ENCODE results near the gene NME2. TPM values are rescaled to one million over a fixed set of nuclear protein-coding genes. Genes with fewer than 3 reads are reported as not detected.

Gene NME2
- polyA plus RNA-seq, 1 donor from 2014 or later = 127 TPM

DNA sequence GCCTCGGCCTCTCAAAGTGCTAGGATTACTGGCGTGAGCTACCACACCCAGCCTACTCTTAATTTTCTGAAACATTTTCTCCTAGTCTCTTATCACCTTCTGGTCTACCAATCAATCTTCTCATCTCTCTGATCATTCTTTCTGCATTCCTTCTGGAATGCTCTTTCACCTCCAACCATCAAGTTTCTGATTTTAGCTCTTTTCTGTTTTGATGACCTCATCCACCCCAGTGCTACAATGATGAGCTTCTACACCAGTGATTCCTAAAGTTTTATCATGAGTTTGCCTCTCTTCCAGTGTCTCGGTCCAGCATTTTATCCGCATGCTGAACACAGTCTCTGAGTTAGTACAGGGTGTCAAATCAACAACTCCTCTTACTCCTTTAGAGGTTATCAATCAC is 31.5 kb downstream of the NME2 start:
- Histone ChIP-seq H4K20me1 (ENCODE audit: insufficient read depth) (no peaks in the 10 kb centered on the region), H3K36me3 (ENCODE audit: insufficient read depth, low read length) (peaks cover 12% of the 10 kb centered on the region)
- TF ChIP-seq TAF1 (IDR thresholded peaks at IDR 0.05; ENCODE audit: low read depth) = no peak
- TF ChIP-seq, protein P1, sequence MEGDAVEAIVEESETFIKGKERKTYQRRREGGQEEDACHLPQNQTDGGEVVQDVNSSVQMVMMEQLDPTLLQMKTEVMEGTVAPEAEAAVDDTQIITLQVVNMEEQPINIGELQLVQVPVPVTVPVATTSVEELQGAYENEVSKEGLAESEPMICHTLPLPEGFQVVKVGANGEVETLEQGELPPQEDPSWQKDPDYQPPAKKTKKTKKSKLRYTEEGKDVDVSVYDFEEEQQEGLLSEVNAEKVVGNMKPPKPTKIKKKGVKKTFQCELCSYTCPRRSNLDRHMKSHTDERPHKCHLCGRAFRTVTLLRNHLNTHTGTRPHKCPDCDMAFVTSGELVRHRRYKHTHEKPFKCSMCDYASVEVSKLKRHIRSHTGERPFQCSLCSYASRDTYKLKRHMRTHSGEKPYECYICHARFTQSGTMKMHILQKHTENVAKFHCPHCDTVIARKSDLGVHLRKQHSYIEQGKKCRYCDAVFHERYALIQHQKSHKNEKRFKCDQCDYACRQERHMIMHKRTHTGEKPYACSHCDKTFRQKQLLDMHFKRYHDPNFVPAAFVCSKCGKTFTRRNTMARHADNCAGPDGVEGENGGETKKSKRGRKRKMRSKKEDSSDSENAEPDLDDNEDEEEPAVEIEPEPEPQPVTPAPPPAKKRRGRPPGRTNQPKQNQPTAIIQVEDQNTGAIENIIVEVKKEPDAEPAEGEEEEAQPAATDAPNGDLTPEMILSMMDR (IDR thresholded peaks at IDR 0.05; ENCODE audit: poor library complexity, severe bottlenecking) = no peak
- no peak for TF ChIP-seq EZH2 (IDR thresholded peaks at IDR 0.05; ENCODE audit: borderline replicate concordance, insufficient read depth, low read length, poor library complexity, severe bottlenecking)
- TF ChIP-seq, protein P2, sequence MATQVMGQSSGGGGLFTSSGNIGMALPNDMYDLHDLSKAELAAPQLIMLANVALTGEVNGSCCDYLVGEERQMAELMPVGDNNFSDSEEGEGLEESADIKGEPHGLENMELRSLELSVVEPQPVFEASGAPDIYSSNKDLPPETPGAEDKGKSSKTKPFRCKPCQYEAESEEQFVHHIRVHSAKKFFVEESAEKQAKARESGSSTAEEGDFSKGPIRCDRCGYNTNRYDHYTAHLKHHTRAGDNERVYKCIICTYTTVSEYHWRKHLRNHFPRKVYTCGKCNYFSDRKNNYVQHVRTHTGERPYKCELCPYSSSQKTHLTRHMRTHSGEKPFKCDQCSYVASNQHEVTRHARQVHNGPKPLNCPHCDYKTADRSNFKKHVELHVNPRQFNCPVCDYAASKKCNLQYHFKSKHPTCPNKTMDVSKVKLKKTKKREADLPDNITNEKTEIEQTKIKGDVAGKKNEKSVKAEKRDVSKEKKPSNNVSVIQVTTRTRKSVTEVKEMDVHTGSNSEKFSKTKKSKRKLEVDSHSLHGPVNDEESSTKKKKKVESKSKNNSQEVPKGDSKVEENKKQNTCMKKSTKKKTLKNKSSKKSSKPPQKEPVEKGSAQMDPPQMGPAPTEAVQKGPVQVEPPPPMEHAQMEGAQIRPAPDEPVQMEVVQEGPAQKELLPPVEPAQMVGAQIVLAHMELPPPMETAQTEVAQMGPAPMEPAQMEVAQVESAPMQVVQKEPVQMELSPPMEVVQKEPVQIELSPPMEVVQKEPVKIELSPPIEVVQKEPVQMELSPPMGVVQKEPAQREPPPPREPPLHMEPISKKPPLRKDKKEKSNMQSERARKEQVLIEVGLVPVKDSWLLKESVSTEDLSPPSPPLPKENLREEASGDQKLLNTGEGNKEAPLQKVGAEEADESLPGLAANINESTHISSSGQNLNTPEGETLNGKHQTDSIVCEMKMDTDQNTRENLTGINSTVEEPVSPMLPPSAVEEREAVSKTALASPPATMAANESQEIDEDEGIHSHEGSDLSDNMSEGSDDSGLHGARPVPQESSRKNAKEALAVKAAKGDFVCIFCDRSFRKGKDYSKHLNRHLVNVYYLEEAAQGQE (IDR thresholded peaks at IDR 0.05; ENCODE audit: borderline replicate concordance) = no peak
- TF ChIP-seq POLR2AphosphoS5 (IDR thresholded peaks at IDR 0.05) = no peak
- TF ChIP-seq MXI1 (conservative IDR thresholded peaks at IDR 0.05; ENCODE audit: poor library complexity, severe bottlenecking) = no peak
- no peak for TF ChIP-seq RAD21 (conservative IDR thresholded peaks at IDR 0.05)
- TF ChIP-seq SMC3 (conservative IDR thresholded peaks at IDR 0.05; ENCODE audit: poor library complexity) = no peak
- TF ChIP-seq EP300 (conservative IDR thresholded peaks at IDR 0.05; ENCODE audit: poor library complexity, severe bottlenecking) = no peak

DNA sequence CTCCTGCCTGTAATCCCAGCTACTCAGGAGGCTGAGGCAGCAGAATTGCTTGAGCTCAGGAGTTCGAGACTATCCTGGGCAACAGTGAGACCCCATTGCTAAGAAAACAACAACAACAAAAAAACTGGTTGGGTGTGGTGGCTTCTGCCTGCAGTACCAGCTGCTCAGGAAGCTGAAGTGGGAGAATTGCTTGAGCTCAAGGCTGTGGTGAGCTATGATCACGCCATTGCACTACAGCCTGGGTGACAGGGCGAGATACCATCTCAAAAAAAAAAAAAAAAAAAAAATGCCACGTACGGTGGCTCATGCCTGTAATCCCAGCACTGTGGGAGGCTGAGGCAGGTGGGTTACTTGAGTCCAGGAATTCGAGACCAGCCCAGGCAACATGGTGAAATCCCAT is 34.1 kb downstream of the NME2 start:
- Histone ChIP-seq H3K9ac (ENCODE audit: low read length) (no peak overlapping the region), H3K36me3 (ENCODE audit: insufficient read depth, low read length) (peaks cover 4% of the 10 kb centered on the region), H2AFZ (ENCODE audit: low read depth, low read length) (no peak overlapping the region), H3K27ac (ENCODE audit: low read length) (no peak overlapping the region), H4K20me1 (ENCODE audit: insufficient read depth) (no peaks in the 10 kb centered on the region), H3K9me2 (ENCODE audit: insufficient read depth, low read length) (no peaks in the 10 kb centered on the region), H3K4me3 (ENCODE audit: low read length) (no peak overlapping the region), H3K79me2 (replicated peaks; ENCODE audit: insufficient read depth, low read length) (no peaks in the 10 kb centered on the region), H3K9me3 (ENCODE audit: low read length) (no peaks in the 10 kb centered on the region), H3F3A (ENCODE audit: insufficient read depth, low read length, poor library complexity, severe bottlenecking) (no peaks in the 10 kb centered on the region), H3K27me3 (ENCODE audit: insufficient read depth, low read depth, low read length) (no peaks in the 10 kb centered on the region), H3K4me2 (ENCODE audit: low read length) (no peak overlapping the region)
- TF ChIP-seq MXI1 (conservative IDR thresholded peaks at IDR 0.05; ENCODE audit: poor library complexity, severe bottlenecking) (no peak), TAF1 (IDR thresholded peaks at IDR 0.05; ENCODE audit: low read depth) (no peak), SMC3 (conservative IDR thresholded peaks at IDR 0.05; ENCODE audit: poor library complexity) (no peak), POLR2AphosphoS5 (IDR thresholded peaks at IDR 0.05) (no peak), EZH2 (IDR thresholded peaks at IDR 0.05; ENCODE audit: borderline replicate concordance, insufficient read depth, low read length, poor library complexity, severe bottlenecking) (no peak)
- TF ChIP-seq, protein P2 (IDR thresholded peaks at IDR 0.05; ENCODE audit: borderline replicate concordance) = no peak
- TF ChIP-seq, protein P1 (IDR thresholded peaks at IDR 0.05; ENCODE audit: poor library complexity, severe bottlenecking) = no peak

More for the DNA sequence above, 31.5 kb downstream of the NME2 start:
- Histone ChIP-seq H3K27ac (ENCODE audit: low read length) (no peak overlapping the region), H3K9ac (ENCODE audit: low read length) (no peak overlapping the region), H3K4me2 (ENCODE audit: low read length) (no peak overlapping the region), H2AFZ (ENCODE audit: low read depth, low read length) (no peak overlapping the region), H3K79me2 (replicated peaks; ENCODE audit: insufficient read depth, low read length) (no peaks in the 10 kb centered on the region), H3K4me3 (ENCODE audit: low read length) (no peak overlapping the region), H3K9me3 (ENCODE audit: low read length) (no peaks in the 10 kb centered on the region), H3K27me3 (ENCODE audit: insufficient read depth, low read depth, low read length) (no peaks in the 10 kb centered on the region), H3K9me2 (ENCODE audit: insufficient read depth, low read length) (no peaks in the 10 kb centered on the region), H3F3A (ENCODE audit: insufficient read depth, low read length, poor library complexity, severe bottlenecking) (no peaks in the 10 kb centered on the region)

Measured in neural cell (in vitro differentiated cells).